Hepatocyte (in vitro differentiated cells): ENCODE measurements around the gene TRPM2. TPM values are rescaled to one million over a fixed set of nuclear protein-coding genes. Genes with fewer than 3 reads are reported as not detected.

ENCODE experiments used
- DNase-seq: peaks from one replicate; pipeline ENCODE4 v3.0.0-alpha.2; 2016; ENCODE audit warnings: low spot score
- H2AFZ ChIP-seq: fragments of 200-600 bp; sonication (generic); 2 replicates; pipeline ENCODE4 v1.6.0; 2016; ENCODE audit warnings: antibody characterized with exemption, mild to moderate bottlenecking
- H3K27ac ChIP-seq: fragments of 200-600 bp; sonication (generic); 2 replicates; pipeline ENCODE4 v1.5.1; 2016; ENCODE audit warnings: mild to moderate bottlenecking
- H3K27me3 ChIP-seq: fragments of 200-600 bp; sonication (generic); 2 replicates; pipeline ENCODE4 v1.6.1; 2016
- H3K36me3 ChIP-seq: fragments of 200-600 bp; sonication (generic); replicated peaks from 2 replicates; pipeline ENCODE4 v1.5.1; 2016; ENCODE audit warnings: low read depth; ENCODE audit not compliant: insufficient read depth
- H3K4me1 ChIP-seq: fragments of 200-600 bp; sonication (generic); 2 replicates; pipeline ENCODE4 v1.5.1; 2016; ENCODE audit warnings: mild to moderate bottlenecking, moderate library complexity; ENCODE audit not compliant: insufficient read depth
- H3K4me2 ChIP-seq: fragments of 200-600 bp; sonication (generic); 2 replicates; pipeline ENCODE4 v1.6.0; 2016
- H3K4me3 ChIP-seq: fragments of 200-600 bp; sonication (generic); 2 replicates; pipeline ENCODE4 v1.5.1; 2016; ENCODE audit warnings: mild to moderate bottlenecking
- H3K79me2 ChIP-seq: fragments of 200-600 bp; sonication (generic); 2 replicates; pipeline ENCODE4 v1.6.0; 2017; ENCODE audit warnings: mild to moderate bottlenecking
- H3K9me2 ChIP-seq: fragments of 200-600 bp; sonication (generic); replicated peaks from 2 replicates; pipeline ENCODE4 v1.6.0; 2017; ENCODE audit warnings: mild to moderate bottlenecking; ENCODE audit not compliant: insufficient read depth
- H3K9me3 ChIP-seq: fragments of 200-600 bp; sonication (generic); 2 replicates; pipeline ENCODE4 v1.5.1; 2016; ENCODE audit warnings: low read depth, mild to moderate bottlenecking
- H4K20me1 ChIP-seq: fragments of 200-600 bp; sonication (generic); 2 replicates; pipeline ENCODE4 v1.6.0; 2016; ENCODE audit warnings: mild to moderate bottlenecking; ENCODE audit not compliant: insufficient read depth, poor library complexity, severe bottlenecking
- EZH2 ChIP-seq: fragments of 200-600 bp; sonication (generic); IDR thresholded peaks from 2 replicates; pipeline ENCODE4 v1.6.1; 2016; ENCODE audit warnings: antibody characterized with exemption, mild to moderate bottlenecking, borderline replicate concordance
- EZH2phosphoT487 ChIP-seq: fragments of 200-600 bp; sonication (generic); IDR thresholded peaks from one replicate; pipeline ENCODE4 v1.6.1; 2018; ENCODE audit warnings: antibody characterized with exemption, mild to moderate bottlenecking, low read depth, moderate library complexity; ENCODE audit not compliant: unreplicated experiment, severe bottlenecking
- WGBS: methylation state at CpG from one replicate; pipeline ENCODE4 v1.1.6; 2016; ENCODE audit warnings: low lambda C conversion rate; ENCODE audit errors: missing lambda C conversion rate; 5-methylcytosine and 5-hydroxymethylcytosine counted together
- polyA plus RNA-seq: library from polyadenylated mRNA; unstranded; fragments of >200 nt; fragmentation: Nextera tagmentation; extraction: Ambion mirVana; gene quantifications from 2 replicates; pipeline ENCODE4 v1.2.1, GENCODE V29; 2016
- total RNA-seq: library from RNA; depleted of rRNA; stranded (reverse); fragments of >200 nt; gene quantifications from 2 replicates; pipeline ENCODE4 v1.2.3, GENCODE V29; 2014
- TF ChIP-seq, protein P1 (sequence below): fragments of 200-600 bp; sonication (generic); IDR thresholded peaks from 2 replicates; pipeline ENCODE4 v1.5.1; 2016; ENCODE audit warnings: antibody characterized with exemption, mild to moderate bottlenecking; ENCODE audit not compliant: poor library complexity

The TRPM2 gene
- total and polyA plus RNA-seq, 2 experiments from 2014 or later: 0.25 to 0.50 TPM

DNA sequence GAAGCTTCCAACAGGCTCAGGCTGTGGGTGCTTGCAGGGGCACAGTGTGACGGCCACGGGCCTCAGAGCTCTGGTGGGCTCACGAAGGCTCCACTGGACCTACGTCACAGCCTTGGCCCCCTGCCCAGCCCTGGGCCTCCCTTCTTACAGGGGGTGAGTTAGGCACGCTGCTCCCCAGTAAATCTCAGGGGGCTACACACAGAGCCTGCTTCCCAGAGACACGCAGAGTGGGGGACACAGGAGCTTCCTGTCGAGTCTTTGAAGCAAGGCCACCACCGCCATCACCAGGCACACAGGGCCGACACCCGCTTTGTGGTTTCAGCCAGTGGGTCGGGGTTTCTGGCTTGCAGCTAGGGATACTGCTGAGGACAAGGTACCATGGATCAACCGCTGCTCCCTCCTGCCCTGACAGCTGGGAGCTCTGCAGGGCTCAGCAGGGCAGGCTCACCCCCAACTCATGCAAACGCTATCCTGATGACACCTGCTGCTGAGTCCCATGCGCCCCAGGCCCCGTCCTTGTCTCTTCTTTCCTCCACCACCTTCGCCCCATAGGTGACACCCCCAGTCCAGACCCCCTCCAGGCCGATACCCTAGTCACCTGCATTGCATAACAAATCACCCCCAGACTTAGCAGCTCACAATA lies 8.8 kb upstream of the TRPM2 start:
- Histone ChIP-seq H3K9me2 (no peaks in the 10 kb centered on the region), H3K4me3 (no peak overlapping the region), H3K9me3 (no peaks in the 10 kb centered on the region), H3K79me2 (no peaks in the 10 kb centered on the region), H3K36me3 (no peaks in the 10 kb centered on the region), H3K27ac (no peak overlapping the region), H3K27me3 (no peaks in the 10 kb centered on the region), H3K4me2 (no peak overlapping the region), H4K20me1 (no peaks in the 10 kb centered on the region), H2AFZ (no peak overlapping the region), H3K4me1 (peaks cover 14% of the 10 kb centered on the region)
- no peak for TF ChIP-seq EZH2
- TF ChIP-seq, protein P1, sequence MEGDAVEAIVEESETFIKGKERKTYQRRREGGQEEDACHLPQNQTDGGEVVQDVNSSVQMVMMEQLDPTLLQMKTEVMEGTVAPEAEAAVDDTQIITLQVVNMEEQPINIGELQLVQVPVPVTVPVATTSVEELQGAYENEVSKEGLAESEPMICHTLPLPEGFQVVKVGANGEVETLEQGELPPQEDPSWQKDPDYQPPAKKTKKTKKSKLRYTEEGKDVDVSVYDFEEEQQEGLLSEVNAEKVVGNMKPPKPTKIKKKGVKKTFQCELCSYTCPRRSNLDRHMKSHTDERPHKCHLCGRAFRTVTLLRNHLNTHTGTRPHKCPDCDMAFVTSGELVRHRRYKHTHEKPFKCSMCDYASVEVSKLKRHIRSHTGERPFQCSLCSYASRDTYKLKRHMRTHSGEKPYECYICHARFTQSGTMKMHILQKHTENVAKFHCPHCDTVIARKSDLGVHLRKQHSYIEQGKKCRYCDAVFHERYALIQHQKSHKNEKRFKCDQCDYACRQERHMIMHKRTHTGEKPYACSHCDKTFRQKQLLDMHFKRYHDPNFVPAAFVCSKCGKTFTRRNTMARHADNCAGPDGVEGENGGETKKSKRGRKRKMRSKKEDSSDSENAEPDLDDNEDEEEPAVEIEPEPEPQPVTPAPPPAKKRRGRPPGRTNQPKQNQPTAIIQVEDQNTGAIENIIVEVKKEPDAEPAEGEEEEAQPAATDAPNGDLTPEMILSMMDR: no peak
- TF ChIP-seq EZH2phosphoT487: no peak
- DNase-seq: no peak
- WGBS: 92% methylated on average over 17 of the region's 17 CpGs

DNA sequence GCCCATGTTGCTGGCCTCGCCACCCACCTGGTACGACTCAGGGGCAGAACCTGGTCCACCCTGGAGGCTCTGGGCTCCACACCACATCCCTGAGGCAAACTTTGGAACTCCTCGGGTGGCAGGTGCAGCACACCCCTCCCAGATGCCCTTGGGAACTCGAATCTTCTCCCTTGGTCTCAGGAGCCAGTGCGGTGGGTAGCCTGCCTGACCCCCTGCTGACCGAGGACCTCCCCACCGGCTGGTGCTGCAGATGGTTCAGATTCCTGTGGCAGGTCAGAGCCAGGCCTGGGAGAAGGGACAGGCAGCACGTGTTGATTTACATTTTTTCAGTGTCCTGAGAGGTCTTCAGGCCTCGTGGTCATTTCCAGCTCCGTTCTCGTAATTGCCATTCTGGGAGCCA lies 7.9 kb upstream of the TRPM2 start:
- H3K27ac ChIP-seq: no peak overlapping the region
- peaks cover 9% of the 10 kb centered on the region for H3K4me1 ChIP-seq
- no peaks in the 10 kb centered on the region for H3K27me3 ChIP-seq
- no peaks in the 10 kb centered on the region for H3K36me3 ChIP-seq
- WGBS: 80% methylated on average over 11 of the region's 11 CpGs
- no peaks in the 10 kb centered on the region for H3K9me3 ChIP-seq
- no peak overlapping the region for H3K4me2 ChIP-seq
- H3K9me2 ChIP-seq: no peaks in the 10 kb centered on the region
- H2AFZ ChIP-seq: no peak overlapping the region
- H3K4me3 ChIP-seq: no peak overlapping the region
- DNase-seq: no peak
- TF ChIP-seq EZH2phosphoT487 (no peak), EZH2 (no peak)
- TF ChIP-seq, protein P1: no peak
- no peaks in the 10 kb centered on the region for H4K20me1 ChIP-seq
- H3K79me2 ChIP-seq: no peaks in the 10 kb centered on the region

DNA sequence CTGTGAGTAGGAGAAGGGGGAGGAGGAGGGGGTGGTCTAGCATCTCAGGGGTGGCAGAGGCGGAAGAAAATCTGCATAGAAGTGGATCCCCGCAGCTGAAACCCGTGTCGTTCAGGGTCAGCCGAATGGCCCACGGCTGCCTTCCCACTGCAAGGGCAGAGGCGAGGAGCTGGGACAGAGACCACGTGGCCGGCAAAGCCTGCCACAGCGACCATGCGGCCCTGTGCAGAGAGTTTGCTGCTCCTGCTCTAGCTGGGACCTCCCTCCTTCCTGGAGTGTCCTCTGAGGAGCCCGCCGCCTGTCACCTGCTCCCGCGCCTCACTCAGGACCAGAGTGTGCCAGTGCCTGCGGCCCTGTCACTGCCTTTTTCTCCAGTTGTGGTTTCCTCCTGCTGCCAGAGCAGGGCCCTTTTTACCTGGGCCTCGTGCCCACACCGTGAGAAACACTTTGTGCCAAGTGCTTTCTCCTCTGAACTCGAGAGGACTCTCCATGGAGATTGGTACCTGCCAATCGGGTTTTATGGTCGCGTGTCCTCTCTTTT lies 5.4 kb upstream of the TRPM2 start:
- DNase-seq: no peak
- Histone ChIP-seq H3K4me1 (no peaks in the 10 kb centered on the region), H3K27ac (no peak overlapping the region), H3K4me3 (no peak overlapping the region), H3K9me2 (no peaks in the 10 kb centered on the region), H4K20me1 (no peaks in the 10 kb centered on the region), H3K36me3 (no peaks in the 10 kb centered on the region), H3K27me3 (no peaks in the 10 kb centered on the region), H3K9me3 (no peaks in the 10 kb centered on the region), H3K79me2 (no peaks in the 10 kb centered on the region), H2AFZ (no peak overlapping the region), H3K4me2 (no peak overlapping the region)
- 90% methylated on average over 22 of the region's 22 CpGs for WGBS
- TF ChIP-seq EZH2phosphoT487: no peak
- no peak for TF ChIP-seq EZH2
- TF ChIP-seq, protein P1: no peak
